Measurements from ENCODE around the gene EEFSEC.

Gene EEFSEC

DNA sequence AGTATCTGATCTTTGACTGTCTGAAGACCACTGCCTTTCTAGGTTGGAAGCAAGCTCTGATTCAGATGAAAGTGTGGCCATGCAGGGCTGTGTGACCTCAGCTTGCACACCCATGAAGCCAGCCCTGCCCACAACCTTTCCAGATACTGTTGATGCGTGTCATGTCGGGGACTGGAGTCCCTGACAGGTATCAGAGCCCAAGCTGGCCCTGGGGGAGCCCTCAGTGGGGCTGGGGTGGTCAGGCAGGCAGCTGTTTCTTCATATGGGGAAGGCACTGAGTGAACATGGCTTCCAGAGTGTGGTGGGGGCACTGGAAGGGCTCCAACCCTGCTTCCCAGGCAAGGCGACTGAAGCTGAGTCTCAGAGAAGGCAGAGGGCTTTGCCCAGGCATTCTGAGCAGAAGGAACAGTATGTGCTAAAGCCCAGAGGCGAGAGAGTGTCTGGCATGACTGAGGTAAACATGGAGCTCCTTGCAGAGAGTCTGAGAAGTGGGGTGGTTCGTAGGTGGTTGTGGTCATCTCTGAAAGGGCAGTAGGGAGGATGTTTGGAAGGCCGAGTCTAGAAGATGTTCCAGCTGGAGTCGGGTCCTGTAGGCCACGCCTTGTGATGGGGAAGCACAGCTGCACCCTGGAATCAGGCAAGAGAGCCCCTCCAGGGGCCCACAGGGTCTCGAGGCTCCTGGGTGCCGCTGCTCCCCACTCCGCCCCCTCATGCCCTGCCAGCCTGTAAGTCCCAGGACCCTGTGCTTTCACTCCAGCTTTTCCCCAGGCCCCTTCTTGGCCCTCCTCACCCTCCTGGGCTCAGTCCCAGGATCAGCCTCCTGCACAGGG, 122.2 kb downstream of the EEFSEC start:
- DNase-seq = no peak

DNA sequence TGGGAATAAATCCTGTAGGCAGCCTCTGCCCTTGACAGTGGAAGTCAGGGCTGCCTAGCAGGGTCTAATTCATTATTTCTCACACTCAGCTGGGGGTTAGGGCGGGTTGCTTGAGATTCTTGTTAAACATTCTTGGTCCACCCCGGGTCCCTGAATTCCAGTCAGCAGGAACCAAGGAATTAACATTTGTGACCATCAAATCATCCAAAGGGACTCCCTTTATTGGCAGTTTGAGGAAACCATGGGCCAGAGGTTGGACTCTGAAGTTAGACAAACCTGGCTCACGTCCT, 122.8 kb downstream of the EEFSEC start:
- DNase-seq = no peak

DNA sequence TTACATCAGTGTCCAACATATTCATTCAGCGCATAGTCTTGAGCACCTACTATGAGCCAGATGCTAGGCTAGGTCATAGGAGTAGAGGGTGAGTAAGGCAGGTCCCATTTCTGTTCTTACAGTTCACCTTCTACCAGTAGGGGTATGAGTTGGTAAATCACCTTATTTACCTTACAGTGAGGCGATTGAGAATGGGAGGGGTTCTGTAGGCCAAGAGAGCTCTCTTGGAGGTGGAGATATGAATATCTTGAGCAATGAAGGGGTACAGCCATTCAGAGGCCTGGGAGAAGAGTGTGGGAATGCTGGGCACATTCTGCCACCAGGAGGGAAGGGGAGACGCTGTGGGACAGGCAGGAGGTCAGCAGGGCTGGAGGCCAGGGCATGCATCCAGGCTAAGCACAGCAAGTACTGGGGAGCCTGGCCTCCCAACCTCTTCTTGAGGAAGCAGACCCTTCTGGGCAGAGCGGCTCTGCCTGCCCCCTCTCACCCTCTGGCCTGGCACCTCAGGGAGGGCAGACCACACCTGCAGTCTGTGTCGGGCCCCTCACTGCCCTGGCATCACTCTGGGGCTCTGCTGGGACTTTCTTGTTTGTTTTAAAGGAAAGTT, 123.4 kb downstream of the EEFSEC start:
- no peak for DNase-seq

DNA sequence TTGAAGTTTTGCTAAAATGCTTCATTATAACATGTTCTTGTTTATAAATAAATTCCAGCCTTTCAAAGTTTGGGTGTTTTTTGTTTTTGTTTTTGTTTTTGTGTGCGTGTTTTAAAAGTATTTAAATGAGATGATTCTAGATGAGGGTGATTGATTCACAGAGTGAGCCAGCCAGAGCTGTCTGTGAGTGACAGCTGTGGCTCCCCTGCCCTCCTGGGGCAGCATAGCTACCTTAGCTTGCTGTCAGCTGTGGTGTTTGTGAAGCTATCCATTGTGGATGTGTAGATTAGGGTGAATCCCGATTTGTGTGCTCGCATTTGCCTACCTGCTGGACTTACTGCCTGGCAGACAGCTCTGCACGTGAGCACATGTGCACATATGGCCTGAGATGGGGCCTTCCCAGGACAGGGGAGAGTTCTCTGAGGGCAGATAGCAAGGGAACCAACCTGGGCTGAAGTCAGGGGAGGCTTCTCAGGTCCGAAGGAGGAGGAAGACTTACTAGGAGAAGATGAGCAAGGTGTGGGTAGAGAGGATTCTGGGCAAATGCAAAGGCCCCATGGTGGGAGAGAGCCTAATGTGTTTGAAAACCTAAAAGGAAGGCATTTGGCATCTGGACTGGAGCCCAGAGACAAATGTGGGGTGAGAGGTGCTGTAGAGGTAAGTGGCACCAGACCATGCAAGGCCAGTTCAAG, 124.2 kb downstream of the EEFSEC start:
- DNase-seq = no peak

DNA sequence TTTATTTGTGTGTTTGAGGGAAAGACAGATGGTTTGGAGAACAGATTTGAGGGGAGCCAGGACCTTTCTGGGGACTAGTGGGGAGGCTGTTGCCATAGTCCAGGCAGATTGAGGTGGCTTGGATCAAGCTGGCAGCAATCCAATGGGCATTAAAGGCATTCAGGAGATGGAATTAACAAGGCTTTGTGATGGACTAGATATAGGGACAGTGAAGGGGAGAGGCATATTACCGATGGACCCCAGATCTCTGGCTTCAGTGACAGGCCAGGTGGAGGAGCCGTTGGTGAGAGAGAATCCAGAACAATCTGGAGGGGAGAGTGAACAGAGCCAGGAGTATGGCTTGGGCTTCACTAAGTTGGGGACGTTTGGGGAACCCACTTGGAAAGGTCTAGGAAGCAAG, 124.8 kb downstream of the EEFSEC start:
- DNase-seq = no peak

DNA sequence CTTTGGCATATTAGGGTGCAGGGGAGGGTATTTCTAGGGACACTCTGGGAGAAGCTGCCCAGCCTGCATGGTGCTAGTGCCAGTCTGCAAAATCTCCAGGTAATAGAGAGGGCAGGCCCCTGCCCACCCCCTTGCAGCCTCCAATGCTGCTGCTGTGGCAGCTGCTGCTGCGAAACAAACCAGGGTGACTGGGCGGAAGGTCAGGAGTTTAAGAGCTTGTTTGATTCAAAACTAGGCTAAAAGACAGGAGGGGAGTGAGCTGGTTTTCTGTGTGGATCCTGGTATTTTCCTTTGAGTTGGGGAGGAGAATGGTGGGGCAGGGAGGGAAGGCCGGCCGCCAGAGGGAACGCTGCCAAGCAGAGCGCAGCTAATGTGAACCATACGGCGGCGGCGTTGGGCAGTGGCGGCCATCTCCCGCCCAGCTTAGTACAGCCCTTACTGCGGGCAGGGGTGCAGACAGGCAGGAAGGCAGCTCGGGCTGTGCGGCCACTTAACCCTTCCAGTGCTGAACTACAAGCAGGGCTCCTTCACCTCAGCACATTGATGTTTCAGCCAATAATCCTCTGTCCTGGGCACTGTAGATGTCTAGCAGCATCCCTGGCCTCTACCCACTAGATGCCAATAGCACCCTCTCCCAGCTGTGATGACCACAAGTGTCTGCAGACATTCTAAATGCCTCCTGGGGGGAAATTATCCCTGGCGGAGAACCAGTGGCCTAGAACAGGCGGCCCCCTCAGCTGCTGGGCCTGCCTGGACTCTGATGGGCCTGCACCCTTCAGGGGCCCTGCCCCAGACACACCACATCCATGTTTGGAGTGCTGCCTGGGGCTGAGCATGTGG, 125.7 kb downstream of the EEFSEC start:
- peak; percentile 6 for DNase-seq

DNA sequence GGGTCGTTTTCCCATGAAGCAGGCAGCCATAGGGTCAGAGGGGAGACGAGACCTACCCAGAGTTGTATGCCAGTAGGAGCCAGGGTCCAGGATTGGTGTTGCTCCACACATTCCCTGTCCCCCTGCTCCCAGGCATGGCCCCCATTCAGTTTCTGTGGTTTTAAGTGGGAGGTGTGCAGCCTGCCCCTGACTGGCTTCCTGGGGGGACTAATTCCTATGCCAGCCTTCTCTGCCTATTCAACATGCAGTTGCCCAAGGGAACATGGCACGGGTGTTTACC, 126.3 kb downstream of the EEFSEC start:
- no peak for DNase-seq

DNA sequence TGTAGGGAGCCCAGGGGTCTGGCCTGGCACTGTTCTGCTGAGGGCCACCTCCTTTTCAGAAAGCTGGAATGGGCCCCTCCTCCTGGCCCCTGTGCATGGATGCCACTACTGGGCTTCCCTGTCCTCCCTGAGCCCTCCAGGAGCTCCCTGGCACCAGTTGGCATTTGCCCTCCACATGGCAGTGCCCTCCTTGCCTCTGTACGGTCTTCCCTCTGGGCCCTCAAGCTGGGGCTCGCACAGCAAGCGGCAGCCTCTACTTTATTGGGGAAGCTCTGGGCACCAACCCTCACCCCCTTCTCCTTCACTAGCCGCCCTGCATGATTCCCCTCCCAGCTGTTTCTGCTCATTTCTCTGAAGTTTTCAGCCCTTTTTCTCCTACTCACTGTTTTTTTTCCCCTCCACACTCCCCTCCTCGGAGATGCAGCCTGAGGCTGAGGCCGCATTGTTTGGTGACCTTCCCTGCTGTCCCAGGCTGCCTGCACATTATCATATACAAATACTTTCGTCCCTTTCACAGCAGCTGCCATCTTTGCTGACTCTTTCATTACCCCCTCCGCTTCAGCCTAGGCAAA, 127.3 kb downstream of the EEFSEC start:
- peak; percentile 65 for DNase-seq

DNA sequence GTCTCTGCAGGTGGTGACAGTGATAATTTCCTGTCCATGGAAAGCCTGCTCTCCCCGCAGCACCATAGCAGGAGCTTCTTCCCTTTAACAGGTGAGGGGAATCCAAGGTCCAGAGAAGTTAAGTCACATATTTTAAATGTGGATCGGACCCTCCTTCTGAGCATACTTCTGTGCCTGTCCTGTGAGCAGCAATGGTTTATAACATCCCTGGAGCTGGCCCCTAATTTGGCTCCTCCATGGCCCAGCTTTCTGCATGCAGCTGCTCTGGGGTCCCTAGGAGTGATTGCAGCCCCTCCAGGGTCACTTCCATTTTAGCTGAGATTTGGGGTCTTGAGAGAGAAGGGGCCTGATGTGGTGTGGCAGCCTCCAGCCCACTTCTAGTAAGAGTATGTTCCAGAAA, 127.8 kb downstream of the EEFSEC start:
- DNase-seq = no peak

DNA sequence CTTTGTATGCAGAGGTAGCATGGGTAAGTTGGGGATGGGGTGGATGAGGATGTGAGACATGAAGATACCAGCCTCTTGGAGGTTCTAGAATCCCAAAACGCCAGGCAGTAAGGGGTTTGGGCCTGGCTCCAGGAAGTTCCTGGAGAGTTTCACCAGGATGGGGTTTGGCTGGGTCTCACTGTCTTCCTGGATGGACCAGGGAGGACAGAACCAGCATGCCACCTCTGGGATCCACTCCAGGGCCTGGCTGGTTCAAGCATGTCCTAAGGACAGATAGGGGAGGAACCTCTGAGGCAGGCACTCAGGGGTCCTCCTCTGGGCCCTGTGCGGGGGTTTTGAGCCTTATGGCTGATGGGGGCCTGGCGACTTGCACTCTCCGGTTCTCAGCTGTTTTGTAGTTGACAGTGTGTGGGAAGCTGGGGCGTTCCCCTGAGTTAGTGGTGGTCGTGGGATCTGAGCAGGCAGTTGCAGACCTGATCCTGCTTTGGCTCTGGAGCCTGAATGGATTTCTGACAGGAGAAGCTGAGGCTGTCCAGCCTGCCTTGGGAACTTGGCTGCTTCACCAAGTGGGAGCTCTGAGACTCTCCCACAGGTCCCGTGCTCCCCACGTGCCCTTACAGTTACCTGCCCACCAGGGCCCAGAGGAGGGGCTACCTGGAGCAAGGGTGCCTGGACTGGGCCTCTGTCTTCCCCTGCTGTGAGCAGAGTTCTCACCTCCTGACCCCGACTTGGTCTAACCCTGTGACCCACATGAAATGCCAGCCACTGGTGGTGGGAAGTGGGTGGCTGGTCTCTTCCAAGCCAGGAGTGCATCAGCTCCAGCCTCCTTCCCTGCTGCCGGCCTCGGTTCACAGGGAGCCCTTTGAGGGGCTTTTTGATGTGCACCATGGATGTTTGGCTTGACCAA, 128.4 kb downstream of the EEFSEC start:
- no peak for DNase-seq

DNA sequence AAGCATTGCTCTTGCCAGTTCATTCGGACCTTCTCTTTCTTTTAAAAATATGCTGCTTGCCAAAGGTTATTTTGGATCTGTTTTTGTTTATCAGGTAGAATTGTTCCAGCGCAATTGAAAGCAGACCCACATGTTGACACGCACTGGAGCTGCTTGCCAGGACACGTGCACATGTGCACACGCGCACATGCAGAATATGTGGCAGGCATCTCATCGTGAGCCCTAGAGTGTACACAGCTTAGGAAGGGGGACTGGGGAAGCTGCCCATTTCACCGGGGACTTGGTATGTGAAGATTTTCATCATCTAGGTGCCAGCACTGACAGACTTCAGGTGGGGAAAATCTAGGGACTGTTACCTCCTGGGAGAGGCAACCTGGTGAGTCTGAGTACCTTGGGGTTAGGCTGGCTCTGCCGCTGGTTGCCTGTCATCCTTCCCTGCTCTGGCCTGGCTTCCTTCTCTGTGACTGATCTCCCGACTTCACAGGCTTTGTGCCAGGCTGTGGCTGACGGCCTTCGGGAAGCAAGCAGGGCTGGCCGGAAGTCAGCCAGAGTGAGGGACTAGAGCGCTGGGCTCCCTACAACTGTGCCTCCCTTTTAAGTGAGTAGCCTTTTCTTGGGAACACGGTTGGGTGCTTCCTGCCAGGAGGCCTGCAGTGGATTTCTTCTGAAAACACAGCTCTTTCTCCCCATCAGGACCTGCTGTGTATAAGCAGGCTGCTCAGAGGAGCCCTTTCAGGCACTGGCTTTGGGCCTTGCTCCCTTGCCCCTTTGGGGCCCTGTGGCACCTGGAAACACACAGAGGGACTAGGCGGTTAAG, 129.3 kb downstream of the EEFSEC start:
- DNase-seq = no peak

DNA sequence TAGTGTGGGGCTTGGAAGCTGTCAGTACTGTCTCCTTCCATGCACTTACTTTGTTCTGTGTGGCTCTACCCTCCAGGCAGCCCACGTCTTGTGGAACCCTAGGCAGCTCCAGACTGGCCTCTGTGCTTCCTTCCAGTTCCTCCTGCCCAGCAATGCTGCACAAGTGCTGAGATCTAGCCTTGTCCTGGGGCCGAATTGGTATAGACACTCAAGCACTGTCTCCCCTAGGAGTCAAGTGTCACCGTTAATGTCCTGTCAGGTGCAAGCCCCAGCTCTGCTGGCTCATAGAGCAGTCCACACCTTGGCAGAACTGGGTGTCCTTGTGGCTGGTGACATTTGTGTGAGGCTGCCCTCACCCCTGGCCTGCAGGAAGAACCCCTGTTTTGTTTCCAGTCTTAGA, 130.1 kb downstream of the EEFSEC start:
- no peak for DNase-seq

DNA sequence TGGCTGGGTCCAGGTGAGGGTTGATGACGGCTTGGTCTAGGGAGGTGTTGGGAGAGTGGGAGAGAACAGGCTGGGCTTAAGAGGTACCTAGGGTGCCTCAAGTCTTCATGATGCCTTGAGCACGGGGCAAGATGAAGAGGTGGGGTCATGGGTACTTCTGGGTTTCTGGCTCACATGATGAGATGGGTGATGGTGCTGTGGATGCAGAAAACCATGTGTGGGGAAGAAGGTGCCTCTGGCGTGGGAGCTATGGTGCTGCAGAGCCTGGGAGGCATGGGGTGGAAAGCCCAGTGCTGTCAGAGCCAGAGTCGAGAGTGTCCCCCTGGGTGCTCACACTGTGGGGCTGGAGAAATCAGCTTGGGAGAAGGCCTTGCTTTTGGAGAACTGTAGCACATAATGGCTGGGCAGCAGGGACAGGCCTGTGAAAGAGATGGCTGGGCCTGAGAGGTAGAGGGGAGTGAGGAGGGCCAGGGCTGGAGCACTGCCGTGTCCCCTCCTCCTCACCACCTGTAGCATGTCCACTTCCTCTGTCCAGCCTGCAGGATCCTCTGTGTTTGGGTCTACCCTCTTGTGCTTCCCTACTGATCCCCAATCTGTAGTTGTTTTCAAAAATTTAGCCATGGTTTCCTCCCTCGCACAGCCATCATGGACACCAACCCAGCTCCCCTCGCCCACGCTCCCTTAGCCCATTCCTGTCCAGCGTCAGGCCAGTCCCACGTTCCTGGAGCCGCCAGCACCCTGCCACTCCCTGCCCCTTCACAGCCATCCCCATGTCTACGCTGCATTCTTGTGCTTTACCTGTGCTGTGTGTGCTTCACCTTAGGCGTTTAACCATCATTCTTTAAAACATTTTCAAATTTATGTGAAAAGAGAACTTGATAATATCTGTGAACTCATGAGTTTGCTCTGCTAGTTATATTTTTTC, 132.0 kb downstream of the EEFSEC start:
- no peak for DNase-seq

DNA sequence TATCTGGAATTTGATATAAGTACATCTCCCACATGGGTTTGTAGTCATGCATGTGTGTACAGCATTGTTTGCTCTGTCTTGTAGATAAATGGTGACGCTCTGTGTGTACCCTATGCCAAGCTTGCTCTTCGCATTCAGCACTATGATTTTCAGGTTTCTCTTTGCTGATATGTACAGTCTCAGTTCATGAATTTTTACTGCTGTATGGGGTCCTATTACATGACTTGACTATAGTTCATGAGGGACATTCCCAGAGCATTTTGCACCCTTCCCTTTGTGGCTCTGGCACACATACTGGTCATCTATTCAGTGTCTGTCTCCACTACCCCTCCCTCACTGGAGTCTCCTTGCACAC, 132.7 kb downstream of the EEFSEC start:
- DNase-seq = no peak

DNA sequence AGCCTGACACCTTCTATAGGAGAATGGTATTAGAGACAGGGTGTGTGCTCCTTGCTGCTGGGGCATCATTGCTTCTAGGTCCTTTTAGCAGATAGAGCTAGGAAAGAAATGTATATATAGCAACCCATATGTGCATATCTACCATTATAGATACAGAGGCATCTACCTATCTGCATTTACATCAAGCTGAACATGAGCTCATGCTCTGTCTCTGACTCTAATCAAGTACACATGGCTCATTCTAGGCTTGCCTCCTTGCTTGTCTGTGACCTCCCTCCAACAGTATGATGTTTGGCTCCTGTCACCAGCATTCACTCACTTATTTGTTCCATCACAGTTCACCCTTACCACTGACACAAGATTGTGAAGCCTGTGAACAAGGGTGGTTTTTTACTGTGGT, 133.4 kb downstream of the EEFSEC start:
- no peak for DNase-seq

DNA sequence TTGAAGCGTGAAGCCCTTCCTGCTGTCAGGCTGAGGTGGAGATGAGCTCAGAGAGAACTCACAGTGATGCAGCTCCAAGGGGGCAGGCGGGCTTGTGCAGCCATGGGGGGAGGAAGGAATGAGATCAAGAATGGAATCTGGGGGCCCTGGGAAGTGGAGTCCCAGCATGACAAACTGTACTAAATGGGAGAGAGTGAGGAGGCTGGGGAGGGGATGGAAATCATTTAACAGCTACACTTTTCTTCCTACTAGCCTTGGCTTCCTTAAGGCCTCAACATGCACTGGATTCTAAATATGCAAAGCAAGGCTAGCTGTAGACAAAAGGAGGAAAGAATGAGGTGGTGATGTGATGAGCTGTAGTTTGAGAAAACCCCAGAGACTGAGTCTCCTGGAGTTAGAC, 133.9 kb downstream of the EEFSEC start:
- DNase-seq = no peak

DNA sequence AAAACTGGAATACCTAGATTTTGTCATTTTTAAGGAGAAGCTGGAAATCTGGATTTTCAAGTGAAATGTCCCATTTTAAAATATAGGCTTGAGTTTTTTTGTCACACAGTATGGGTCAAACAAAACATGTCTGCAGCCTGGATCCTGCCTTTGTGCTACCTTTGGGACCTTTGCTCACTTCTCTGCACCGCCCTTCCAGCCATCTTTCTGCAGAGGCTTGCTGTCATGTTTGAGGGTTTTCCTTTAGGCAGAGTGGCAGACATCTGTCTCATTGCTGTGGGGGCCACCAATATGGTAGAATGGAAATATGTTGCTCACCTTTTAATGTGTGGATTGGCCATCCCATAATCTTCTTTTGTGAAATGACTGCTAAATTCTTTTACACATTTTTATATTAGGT, 136.3 kb downstream of the EEFSEC start:
- no peak for DNase-seq

DNA sequence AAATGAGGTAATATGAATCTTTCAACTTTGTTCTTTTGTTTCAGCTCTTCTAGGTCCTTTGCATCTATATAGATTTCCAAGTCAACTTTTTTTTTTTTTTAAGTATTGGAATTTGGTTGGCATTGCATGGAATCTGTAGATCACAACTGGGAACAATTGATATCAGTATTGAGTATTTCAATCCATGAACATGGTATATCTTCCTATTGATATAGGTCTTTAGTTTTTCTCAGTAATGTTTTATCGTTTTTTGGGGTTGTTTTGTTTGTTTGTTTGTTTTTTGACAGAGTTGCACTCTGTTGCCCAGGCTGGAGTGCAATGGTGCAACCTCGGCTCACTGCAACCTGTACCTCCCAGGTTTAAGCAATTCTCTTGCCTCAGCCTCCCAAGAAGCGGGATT, 137.2 kb downstream of the EEFSEC start:
- DNase-seq = no peak

DNA sequence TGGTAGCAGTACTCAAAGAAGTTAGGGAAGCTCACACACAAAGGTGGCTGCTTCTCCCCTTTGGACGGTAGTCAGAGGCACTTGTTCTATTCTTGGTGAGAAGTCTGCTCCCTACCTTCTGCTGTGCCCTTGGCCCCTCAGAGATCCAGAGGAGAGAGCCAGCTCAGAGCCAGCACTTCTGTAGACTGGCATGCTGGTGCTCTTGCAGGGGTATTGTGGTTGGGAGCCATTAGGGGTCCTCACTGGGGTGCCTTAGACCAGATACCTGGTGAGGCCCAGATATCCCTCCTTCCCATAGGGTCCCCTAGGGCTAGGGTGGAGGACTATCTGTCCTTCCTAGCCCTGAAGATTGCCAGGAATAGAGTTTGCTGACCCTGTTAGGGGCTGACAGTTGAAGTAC, 140.6 kb downstream of the EEFSEC start:
- DNase-seq = no peak

DNA sequence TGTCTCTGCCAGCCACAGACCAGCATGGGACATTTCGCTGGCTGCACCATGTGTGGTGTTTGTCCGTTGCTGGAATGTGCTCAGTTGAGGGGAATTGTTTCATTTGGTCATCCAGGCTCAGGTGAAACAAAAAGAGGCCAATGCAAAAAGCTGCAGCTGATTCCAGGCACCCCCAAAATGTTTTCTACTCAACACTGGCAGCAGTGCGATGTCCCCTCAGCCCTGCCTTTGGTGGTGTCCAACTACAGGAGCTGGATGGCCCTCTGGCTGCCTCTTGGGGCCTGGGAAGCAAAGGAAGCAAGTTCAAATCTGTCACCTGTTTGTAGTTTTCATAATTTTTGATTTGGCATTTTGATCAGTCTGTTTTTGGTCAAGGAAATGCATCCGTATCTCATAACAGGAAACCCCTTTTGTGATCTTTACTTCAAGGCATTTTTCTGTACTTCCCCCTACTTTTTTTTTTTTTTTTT, 141.8 kb downstream of the EEFSEC start:
- DNase-seq = no peak
